GM23338 (cell line): Measurements from ENCODE around the gene NSG2. TPM values are rescaled to one million over a fixed set of nuclear protein-coding genes. Genes with fewer than 3 reads are reported as not detected.

ENCODE experiments used
- ATAC-seq: fragments of 200-7000 bp; cut with Tn5 transposase; 3 replicates; pipeline ENCODE4 v1.9.1; 2020
- DNase-seq: peaks from one replicate; pipeline ENCODE4 v3.0.0-alpha.2; 2015; ENCODE audit warnings: low spot score
- H2AFZ ChIP-seq: fragments of 200-600 bp; sonication (generic); 2 replicates; pipeline ENCODE4 v1.8.0; 2016; ENCODE audit warnings: antibody characterized with exemption, mild to moderate bottlenecking, moderate library complexity
- H3F3A ChIP-seq: fragments of 200-600 bp; sonication (generic); replicated peaks from 2 replicates; pipeline ENCODE4 v1.8.0; 2017; ENCODE audit warnings: antibody characterized with exemption, mixed run types, low read depth
- H3K27ac ChIP-seq: fragments of 200-600 bp; sonication (generic); 2 replicates; pipeline ENCODE4 v1.6.1; 2016; ENCODE audit warnings: low read depth
- H3K27me3 ChIP-seq: fragments of 200-600 bp; sonication (generic); 2 replicates; pipeline ENCODE4 v1.8.0; 2016; ENCODE audit warnings: mild to moderate bottlenecking, mixed run types, moderate library complexity; ENCODE audit not compliant: insufficient read depth
- H3K36me3 ChIP-seq: fragments of 200-600 bp; sonication (generic); 2 replicates; pipeline ENCODE4 v1.8.0; 2016; ENCODE audit warnings: mild to moderate bottlenecking; ENCODE audit not compliant: insufficient read depth
- H3K4me1 ChIP-seq: fragments of 200-600 bp; sonication (generic); 2 replicates; pipeline ENCODE4 v1.8.0; 2016; ENCODE audit warnings: mild to moderate bottlenecking, moderate library complexity; ENCODE audit not compliant: insufficient read depth
- H3K4me2 ChIP-seq: fragments of 200-600 bp; sonication (generic); 2 replicates; pipeline ENCODE4 v1.7.1; 2017; ENCODE audit warnings: mixed run types
- H3K4me3 ChIP-seq: fragments of 200-600 bp; sonication (generic); 2 replicates; pipeline ENCODE4 v1.6.1; 2016; ENCODE audit warnings: mixed run types
- H3K79me2 ChIP-seq: fragments of 200-600 bp; sonication (generic); replicated peaks from 2 replicates; pipeline ENCODE4 v1.8.0; 2017; ENCODE audit warnings: mild to moderate bottlenecking; ENCODE audit not compliant: insufficient read depth
- H3K9me2 ChIP-seq: fragments of 200-600 bp; sonication (generic); 2 replicates; pipeline ENCODE4 v1.8.0; 2017; ENCODE audit not compliant: insufficient read depth
- H4K20me1 ChIP-seq: fragments of 200-600 bp; sonication (generic); replicated peaks from 2 replicates; pipeline ENCODE4 v1.8.0; 2017; ENCODE audit warnings: mild to moderate bottlenecking; ENCODE audit not compliant: insufficient read depth
- H3K27ac Mint-ChIP-seq: 2 replicates; pipeline ENCODE4 v1.8.0; 2020; ENCODE audit warnings: inconsistent platforms, mild to moderate bottlenecking, moderate library complexity, mixed read lengths
- H3K27me3 Mint-ChIP-seq: 3 replicates; pipeline ENCODE4 v1.8.0; 2022; ENCODE audit warnings: low read depth, mild to moderate bottlenecking, moderate library complexity, mixed read lengths, inconsistent platforms; ENCODE audit not compliant: insufficient read depth, poor library complexity
- H3K36me3 Mint-ChIP-seq: 3 replicates; pipeline ENCODE4 v1.8.0; 2021; ENCODE audit warnings: low read depth, mild to moderate bottlenecking, inconsistent platforms, moderate library complexity, mixed read lengths
- H3K4me1 Mint-ChIP-seq: 3 replicates; pipeline ENCODE4 v1.8.0; 2020; ENCODE audit warnings: mild to moderate bottlenecking, inconsistent platforms, mixed read lengths
- H3K4me3 Mint-ChIP-seq: 3 replicates; pipeline ENCODE4 v1.8.0; 2021; ENCODE audit warnings: moderate library complexity, mild to moderate bottlenecking, inconsistent platforms, mixed read lengths
- H3K9me3 Mint-ChIP-seq: 3 replicates; pipeline ENCODE4 v1.8.0; 2020; ENCODE audit warnings: moderate library complexity, mild to moderate bottlenecking, inconsistent platforms, mixed read lengths
- CREB1 ChIP-seq: fragments of 250-450 bp; sonication (Bioruptor Pico); IDR thresholded peaks from 2 replicates; pipeline ENCODE4 v1.5.0; 2020; ENCODE audit warnings: low read depth, mild to moderate bottlenecking, moderate library complexity
- CTCF ChIP-seq, 2 experiments: fragments of 200-600 bp in 1 of 2; sonication (generic) in 1 of 2; conservative IDR thresholded peaks; 2 replicates each; pipeline versions ENCODE4 v1.5.1 to v1.6.1; 2016 to 2017; ENCODE audit warnings: antibody characterized with exemption in 2 of 2, low read depth in 2 of 2, mild to moderate bottlenecking in 2 of 2, moderate library complexity in 1 of 2
- EZH2 ChIP-seq: fragments of 200-600 bp; sonication (generic); IDR thresholded peaks from one replicate; pipeline ENCODE4 v1.8.0; 2017; ENCODE audit warnings: antibody characterized with exemption, mild to moderate bottlenecking, low read depth; ENCODE audit not compliant: unreplicated experiment
- EZH2phosphoT487 ChIP-seq: fragments of 200-600 bp; sonication (generic); IDR thresholded peaks from one replicate; pipeline ENCODE4 v1.8.1; 2018; ENCODE audit warnings: antibody characterized with exemption; ENCODE audit not compliant: unreplicated experiment
- REST ChIP-seq: IDR thresholded peaks from one replicate; pipeline ENCODE4 v1.6.1; 2018; ENCODE audit warnings: antibody characterized with exemption; ENCODE audit not compliant: unreplicated experiment
- ZNF462 ChIP-seq: fragments of 250-450 bp; sonication (Bioruptor Pico); IDR thresholded peaks from 2 replicates; pipeline ENCODE4 v1.5.0; 2020; ENCODE audit warnings: mild to moderate bottlenecking, moderate library complexity
- polyA plus RNA-seq: library from polyadenylated mRNA; unstranded; fragments of >200 nt; fragmentation: Nextera tagmentation; extraction: Ambion mirVana; gene quantifications from 2 replicates; pipeline ENCODE4 v1.2.1, GENCODE V29; 2016
- total RNA-seq: library from RNA; depleted of rRNA; stranded (reverse); fragments of >200 nt; shearing (Covaris generic); gene quantifications from 2 replicates; pipeline ENCODE4 v1.2.3, GENCODE V29; 2014

NSG2 gene
- total and polyA plus RNA-seq, 2 experiments from 2014 or later, result 0.16 TPM; not detected in 1

- Histone ChIP-seq H3K79me2 (no peaks in the 10 kb centered on the region), H3K4me2 (no peak overlapping the region), H3K9me2 (no peaks in the 10 kb centered on the region), H3K27ac (no peak overlapping the region), H3F3A (no peaks in the 10 kb centered on the region), H3K4me3 (no peak overlapping the region), H4K20me1 (no peaks in the 10 kb centered on the region), H3K4me1 (no peaks in the 10 kb centered on the region), H3K36me3 (no peaks in the 10 kb centered on the region), H2AFZ (no peak overlapping the region), H3K27me3 (no peaks in the 10 kb centered on the region)
- Mint-ChIP-seq H3K27me3 (no peaks in the 10 kb centered on the region), H3K4me3 (no peak overlapping the region), H3K9me3 (no peaks in the 10 kb centered on the region; the same call in 2 of the 3 replicates), H3K4me1 (no peaks in the 10 kb centered on the region), H3K27ac (no peak overlapping the region), H3K36me3 (no peaks in the 10 kb centered on the region)
- ATAC-seq (no peak), DNase-seq (no peak)
- TF ChIP-seq EZH2phosphoT487 (no peak), ZNF462 (CRISPR knock-in tag) (no peak), REST (no peak), CTCF (conservative IDR thresholded peaks at IDR 0.05; ENCODE audit: low read depth in 2 of 2) (no peak), CREB1 (no peak), EZH2 (no peak)
Measured at GRCh38 chr5:174149426-174149825, 103.9 kb downstream of the NSG2 start.
